ENCODE data around the gene CASQ2.

The CASQ2 gene

DNA sequence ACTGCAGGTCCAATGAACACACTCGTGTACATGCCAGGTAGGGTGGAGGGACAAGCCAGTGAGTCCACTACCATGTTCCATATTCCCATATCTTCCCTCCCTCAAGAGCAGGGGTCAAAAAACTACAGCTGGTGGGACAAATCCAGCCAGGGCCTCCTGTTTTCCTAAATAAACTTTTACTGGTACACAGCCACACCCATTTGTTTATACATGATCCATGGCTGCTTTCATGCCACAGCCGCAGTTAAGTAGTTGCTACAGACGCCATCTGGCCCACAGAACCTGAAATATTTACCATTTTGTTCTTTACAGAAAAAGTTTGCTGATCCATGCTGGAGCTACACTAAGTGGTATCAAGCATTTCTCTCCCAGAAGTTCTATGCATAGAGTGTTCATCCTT lies 42.4 kb downstream of the CASQ2 start:
- Histone ChIP-seq H3K9ac (ENCODE audit: low read depth, low read length) (no peak overlapping the region), H3K4me3 (ENCODE audit: low read length) (no peak overlapping the region), H3K27me3 (ENCODE audit: insufficient read depth, low read length) (no peaks in the 10 kb centered on the region), H3K9me3 (ENCODE audit: insufficient read depth, low read depth, low read length) (no peaks in the 10 kb centered on the region), H3K27ac (ENCODE audit: low read length) (no peak overlapping the region), H3K4me1 (ENCODE audit: insufficient read depth, low read length) (peaks cover 8% of the 10 kb centered on the region), H3K36me3 (ENCODE audit: insufficient read depth, low read depth, low read length) (no peaks in the 10 kb centered on the region)

DNA sequence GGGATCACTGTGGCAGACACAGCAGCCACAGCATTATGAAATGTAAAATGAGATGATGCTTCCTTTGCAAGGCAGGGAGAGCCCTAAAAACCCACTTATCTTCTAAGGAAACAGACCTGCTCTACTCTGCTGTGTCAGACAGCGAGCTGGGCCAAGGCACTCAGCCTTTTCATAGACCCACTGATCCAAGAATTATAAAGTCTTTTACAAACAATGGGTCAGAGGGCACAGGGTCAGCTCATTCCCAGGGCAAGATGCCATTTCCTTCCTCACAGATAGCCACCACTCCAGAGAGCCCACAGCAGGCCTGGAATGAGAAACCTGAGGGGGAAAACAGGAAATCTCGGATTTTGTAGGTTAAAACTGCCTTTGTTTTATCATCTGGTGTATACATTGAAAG lies 42.9 kb downstream of the CASQ2 start:
- Histone ChIP-seq H3K9ac (ENCODE audit: low read depth, low read length) (no peak overlapping the region), H3K4me3 (ENCODE audit: low read length) (no peak overlapping the region), H3K4me1 (ENCODE audit: insufficient read depth, low read length) (peaks cover 8% of the 10 kb centered on the region), H3K27ac (ENCODE audit: low read length) (no peak overlapping the region), H3K27me3 (ENCODE audit: insufficient read depth, low read length) (no peaks in the 10 kb centered on the region), H3K9me3 (ENCODE audit: insufficient read depth, low read depth, low read length) (no peaks in the 10 kb centered on the region), H3K36me3 (ENCODE audit: insufficient read depth, low read depth, low read length) (no peaks in the 10 kb centered on the region)

GRCh38 chr1:115723756-115724155 lies 44.8 kb downstream of the CASQ2 start:
- H3K27me3 ChIP-seq (ENCODE audit: insufficient read depth, low read length): no peaks in the 10 kb centered on the region
- H3K27ac ChIP-seq (ENCODE audit: low read length): no peak overlapping the region
- H3K4me1 ChIP-seq (ENCODE audit: insufficient read depth, low read length): peaks cover 8% of the 10 kb centered on the region

DNA sequence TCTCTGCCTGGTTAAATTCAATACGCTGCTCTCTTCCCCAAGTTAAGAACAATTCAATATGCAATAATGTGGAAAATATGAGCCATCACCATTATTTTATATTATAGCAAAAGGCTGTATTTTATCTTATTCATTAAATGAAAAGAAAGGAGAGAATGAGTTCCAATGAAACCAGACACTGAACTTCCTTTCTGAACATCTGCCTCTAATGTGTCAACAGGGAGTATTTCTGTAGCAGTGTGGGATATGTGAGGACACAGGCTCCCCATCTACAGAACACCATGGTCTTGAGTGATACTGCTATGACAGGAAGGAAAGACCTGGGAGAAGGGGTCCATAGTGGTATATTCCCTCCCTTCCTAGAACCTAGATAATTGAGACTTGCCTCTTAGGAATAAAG lies 46.3 kb downstream of the CASQ2 start:
- Histone ChIP-seq H3K4me1 (ENCODE audit: insufficient read depth, low read length) (peaks cover 5% of the 10 kb centered on the region; the same call in 1 of the 2 replicates), H3K27me3 (ENCODE audit: insufficient read depth, low read length) (no peaks in the 10 kb centered on the region), H3K9ac (ENCODE audit: low read depth, low read length) (no peak overlapping the region), H3K36me3 (ENCODE audit: insufficient read depth, low read depth, low read length) (no peaks in the 10 kb centered on the region), H3K4me3 (ENCODE audit: low read length) (no peak overlapping the region), H3K9me3 (ENCODE audit: insufficient read depth, low read depth, low read length) (no peaks in the 10 kb centered on the region), H3K27ac (ENCODE audit: low read length) (no peak overlapping the region)

More at GRCh38 chr1:115723756-115724155, 44.8 kb downstream of the CASQ2 start:
- Histone ChIP-seq H3K9ac (ENCODE audit: low read depth, low read length) (no peak overlapping the region), H3K4me3 (ENCODE audit: low read length) (no peak overlapping the region), H3K36me3 (ENCODE audit: insufficient read depth, low read depth, low read length) (no peaks in the 10 kb centered on the region), H3K9me3 (ENCODE audit: insufficient read depth, low read depth, low read length) (no peaks in the 10 kb centered on the region)

- no peaks in the 10 kb centered on the region for H3K36me3 ChIP-seq (ENCODE audit: insufficient read depth, low read depth, low read length)
- no peak overlapping the region for H3K4me3 ChIP-seq (ENCODE audit: low read length)
- H3K9ac ChIP-seq (ENCODE audit: low read depth, low read length): no peak overlapping the region
- no peaks in the 10 kb centered on the region for H3K27me3 ChIP-seq (ENCODE audit: insufficient read depth, low read length)
- H3K4me1 ChIP-seq (ENCODE audit: insufficient read depth, low read length): peaks cover 10% of the 10 kb centered on the region
- H3K27ac ChIP-seq (ENCODE audit: low read length): no peak overlapping the region
- H3K9me3 ChIP-seq (ENCODE audit: insufficient read depth, low read depth, low read length): no peaks in the 10 kb centered on the region
Observed at GRCh38 chr1:115719285-115719684, 49.2 kb downstream of the CASQ2 start.

GRCh38 chr1:115718011-115718754 lies 50.3 kb downstream of the CASQ2 start:
- H3K27me3 ChIP-seq (ENCODE audit: insufficient read depth, low read length): no peaks in the 10 kb centered on the region
- H3K4me1 ChIP-seq (ENCODE audit: insufficient read depth, low read length): peaks cover 10% of the 10 kb centered on the region
- no peak overlapping the region for H3K9ac ChIP-seq (ENCODE audit: low read depth, low read length)
- no peaks in the 10 kb centered on the region for H3K9me3 ChIP-seq (ENCODE audit: insufficient read depth, low read depth, low read length)
- no peak overlapping the region for H3K4me3 ChIP-seq (ENCODE audit: low read length)
- no peak overlapping the region for H3K27ac ChIP-seq (ENCODE audit: low read length)
- H3K36me3 ChIP-seq (ENCODE audit: insufficient read depth, low read depth, low read length): no peaks in the 10 kb centered on the region

GRCh38 chr1:115717541-115717940 lies 51.0 kb downstream of the CASQ2 start:
- Histone ChIP-seq H3K9ac (ENCODE audit: low read depth, low read length) (no peak overlapping the region), H3K4me1 (ENCODE audit: insufficient read depth, low read length) (peaks cover 10% of the 10 kb centered on the region), H3K9me3 (ENCODE audit: insufficient read depth, low read depth, low read length) (no peaks in the 10 kb centered on the region), H3K27ac (ENCODE audit: low read length) (no peak overlapping the region), H3K36me3 (ENCODE audit: insufficient read depth, low read depth, low read length) (no peaks in the 10 kb centered on the region), H3K4me3 (ENCODE audit: low read length) (no peak overlapping the region), H3K27me3 (ENCODE audit: insufficient read depth, low read length) (no peaks in the 10 kb centered on the region)

DNA sequence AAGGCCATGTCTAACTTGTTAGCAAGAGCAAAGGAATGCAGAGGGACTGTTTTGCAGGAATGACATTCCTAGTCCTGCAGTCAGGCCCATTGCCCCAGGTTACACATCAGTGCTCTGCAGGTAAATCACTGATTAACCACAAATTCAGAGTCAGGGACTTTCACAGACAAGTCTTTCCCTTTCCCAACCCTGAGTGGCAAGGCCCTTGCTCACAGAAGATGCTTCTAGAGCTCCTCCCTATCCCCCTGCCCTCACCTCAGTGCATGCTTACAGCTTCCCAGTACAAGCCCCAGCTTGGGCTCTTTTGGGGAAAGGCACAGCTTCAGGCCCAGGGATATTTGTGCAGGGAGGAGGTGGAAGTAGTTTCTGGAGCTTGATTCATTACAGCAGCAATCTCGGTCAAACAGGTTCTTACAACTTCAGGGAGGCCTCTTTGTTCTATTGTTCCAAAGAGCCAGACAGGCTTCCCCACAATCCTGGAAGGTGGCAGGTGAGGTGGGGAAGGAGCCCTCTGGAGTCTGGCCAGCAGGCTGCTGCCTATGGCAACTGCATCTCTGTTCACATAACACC lies 53.9 kb downstream of the CASQ2 start:
- H3K4me3 ChIP-seq (ENCODE audit: low read length): no peak overlapping the region
- H3K27me3 ChIP-seq (ENCODE audit: insufficient read depth, low read length): no peaks in the 10 kb centered on the region
- no peaks in the 10 kb centered on the region for H3K9me3 ChIP-seq (ENCODE audit: insufficient read depth, low read depth, low read length)
- no peak overlapping the region for H3K9ac ChIP-seq (ENCODE audit: low read depth, low read length)
- H3K4me1 ChIP-seq (ENCODE audit: insufficient read depth, low read length): peaks cover 10% of the 10 kb centered on the region
- no peak overlapping the region for H3K27ac ChIP-seq (ENCODE audit: low read length)
- H3K36me3 ChIP-seq (ENCODE audit: insufficient read depth, low read depth, low read length): no peaks in the 10 kb centered on the region

GRCh38 chr1:115713906-115714305 lies 54.6 kb downstream of the CASQ2 start:
- Histone ChIP-seq H3K27me3 (ENCODE audit: insufficient read depth, low read length) (no peaks in the 10 kb centered on the region), H3K27ac (ENCODE audit: low read length) (no peak overlapping the region), H3K36me3 (ENCODE audit: insufficient read depth, low read depth, low read length) (no peaks in the 10 kb centered on the region), H3K9ac (ENCODE audit: low read depth, low read length) (no peak overlapping the region), H3K4me1 (ENCODE audit: insufficient read depth, low read length) (peaks cover 10% of the 10 kb centered on the region), H3K4me3 (ENCODE audit: low read length) (no peak overlapping the region), H3K9me3 (ENCODE audit: insufficient read depth, low read depth, low read length) (no peaks in the 10 kb centered on the region)

DNA sequence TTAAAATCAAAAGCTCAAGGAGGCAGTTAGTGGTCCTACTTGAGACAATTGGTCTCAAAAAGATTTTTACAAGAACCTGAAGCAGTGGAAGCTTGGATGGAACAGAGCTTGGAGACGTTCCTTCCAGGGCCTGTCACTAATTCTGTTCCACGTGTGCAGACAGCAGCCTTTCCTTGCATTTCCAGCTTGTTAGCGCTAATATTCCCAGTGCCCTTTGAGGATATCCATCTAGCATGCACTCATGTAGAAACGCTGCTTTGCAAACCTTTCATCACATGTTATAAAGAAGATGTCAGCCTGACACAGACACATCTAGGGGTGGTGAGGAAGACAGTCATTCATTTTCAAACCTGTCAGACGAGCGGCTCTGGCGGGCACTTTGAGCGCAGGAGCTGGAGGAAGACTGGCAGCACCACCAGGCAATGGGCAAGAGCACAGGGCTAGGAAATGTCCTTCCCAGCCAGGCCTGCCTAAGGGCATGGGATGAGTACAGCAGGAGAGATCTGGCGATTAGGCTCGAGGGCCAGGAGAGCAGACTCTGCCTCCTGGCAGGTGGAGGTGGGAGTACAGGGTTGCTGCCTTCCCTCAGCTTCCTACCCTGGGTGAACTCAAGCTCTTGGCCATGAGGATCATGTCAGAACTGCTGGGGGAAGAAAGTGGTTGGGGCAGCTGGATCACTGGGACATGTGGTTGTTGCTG lies 55.5 kb downstream of the CASQ2 start:
- H3K4me3 ChIP-seq (ENCODE audit: low read length): no peak overlapping the region
- H3K9me3 ChIP-seq (ENCODE audit: insufficient read depth, low read depth, low read length): no peaks in the 10 kb centered on the region
- no peaks in the 10 kb centered on the region for H3K36me3 ChIP-seq (ENCODE audit: insufficient read depth, low read depth, low read length)
- H3K27me3 ChIP-seq (ENCODE audit: insufficient read depth, low read length): no peaks in the 10 kb centered on the region
- no peak overlapping the region for H3K9ac ChIP-seq (ENCODE audit: low read depth, low read length)
- no peak overlapping the region for H3K27ac ChIP-seq (ENCODE audit: low read length)
- peaks cover 10% of the 10 kb centered on the region for H3K4me1 ChIP-seq (ENCODE audit: insufficient read depth, low read length)

DNA sequence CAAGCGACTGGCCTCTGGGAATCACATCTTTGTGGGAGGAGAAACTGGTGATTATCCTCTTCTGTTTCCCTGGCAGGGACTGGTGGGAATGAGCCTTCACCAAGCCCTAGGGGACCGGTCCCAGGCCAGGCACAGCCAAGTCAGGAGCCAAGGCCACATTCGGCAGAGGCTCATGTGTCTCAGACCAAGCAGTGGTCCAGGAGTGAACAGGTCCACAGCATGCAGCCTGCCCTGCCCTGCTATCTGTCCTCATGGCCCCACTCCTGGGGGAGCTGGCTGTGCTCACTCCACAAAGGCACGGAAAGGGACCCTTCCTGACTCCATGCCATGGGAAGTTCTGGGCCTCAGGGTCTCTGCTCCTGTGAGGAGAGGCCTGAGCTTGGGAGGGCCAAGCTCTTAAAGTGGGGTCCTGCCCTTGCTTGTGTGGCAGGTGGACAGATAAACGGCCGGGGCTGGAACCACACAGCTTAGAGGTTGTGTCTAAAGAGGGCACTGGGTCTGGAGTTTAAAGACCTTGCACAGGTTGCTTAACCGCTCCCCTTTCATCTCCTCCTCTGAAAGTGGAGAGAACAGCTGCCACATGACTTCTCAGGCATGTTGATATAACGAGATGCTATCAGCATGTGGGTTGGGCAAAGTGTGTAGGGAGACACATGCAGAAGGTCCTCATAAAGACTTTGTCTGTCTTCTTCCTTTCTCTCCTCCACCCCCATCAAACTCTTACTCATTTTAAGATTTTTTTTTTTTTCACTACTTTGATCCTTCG lies 57.5 kb downstream of the CASQ2 start:
- Histone ChIP-seq H3K27me3 (ENCODE audit: insufficient read depth, low read length) (no peaks in the 10 kb centered on the region), H3K4me1 (ENCODE audit: insufficient read depth, low read length) (peaks cover 10% of the 10 kb centered on the region; the same call in 1 of the 2 replicates), H3K36me3 (ENCODE audit: insufficient read depth, low read depth, low read length) (no peaks in the 10 kb centered on the region), H3K4me3 (ENCODE audit: low read length) (no peak overlapping the region), H3K9me3 (ENCODE audit: insufficient read depth, low read depth, low read length) (no peaks in the 10 kb centered on the region), H3K27ac (ENCODE audit: low read length) (no peak overlapping the region), H3K9ac (ENCODE audit: low read depth, low read length) (no peak overlapping the region)
